GM19452 (cell line): ENCODE data around the gene OPRL1.
"Not testable (repeated sequence)": the region's sequence is repeated elsewhere in the genome, so short reads cannot be mapped to it uniquely, and the experiment has no call there.

Experiments used
- ATAC-seq: cut with Tn5 transposase; IDR thresholded peaks from one replicate; pipeline ENCODE4 v1.9.1; 2021; ENCODE audit not compliant: unreplicated experiment

Gene OPRL1

GRCh38 chr20:64114356-64114971, 34.6 kb downstream of the OPRL1 start:
- ATAC-seq: no peak

DNA sequence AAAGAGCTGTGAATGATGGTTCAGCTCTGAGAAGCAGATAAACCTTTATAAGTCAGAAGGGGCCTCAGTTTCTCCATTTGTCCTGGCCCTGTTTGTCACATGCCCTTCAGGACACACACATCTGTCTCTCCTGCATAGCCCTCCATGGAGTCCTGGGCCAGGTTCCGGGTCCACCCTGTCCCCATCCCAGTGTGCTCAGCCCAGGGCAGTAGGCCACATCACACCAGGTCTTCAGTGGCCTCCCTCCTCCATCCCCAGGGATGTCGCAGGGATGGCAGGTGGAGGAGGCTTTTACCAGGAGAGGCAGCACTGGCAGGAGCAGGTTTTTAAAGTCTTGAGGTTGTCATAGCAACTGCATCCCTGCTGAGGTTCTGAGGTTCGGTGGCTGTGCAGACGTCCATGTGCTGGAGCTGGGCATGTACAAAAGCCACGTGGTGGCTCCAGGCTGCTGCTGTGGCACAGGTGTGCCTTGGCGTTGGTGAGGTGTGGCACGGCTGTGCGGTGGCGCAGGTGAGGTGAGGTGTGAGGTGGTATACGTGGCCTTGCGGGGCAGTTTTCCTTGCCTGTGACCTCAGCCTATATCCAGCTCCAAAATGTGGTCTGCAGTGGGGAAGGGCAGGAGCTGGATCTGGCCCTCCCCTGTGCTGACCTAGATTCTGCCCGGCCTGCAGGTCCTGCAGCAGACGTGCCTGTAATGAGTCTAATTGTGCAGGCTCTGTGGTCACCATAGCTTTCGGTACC, 35.5 kb downstream of the OPRL1 start:
- no peak for ATAC-seq

DNA sequence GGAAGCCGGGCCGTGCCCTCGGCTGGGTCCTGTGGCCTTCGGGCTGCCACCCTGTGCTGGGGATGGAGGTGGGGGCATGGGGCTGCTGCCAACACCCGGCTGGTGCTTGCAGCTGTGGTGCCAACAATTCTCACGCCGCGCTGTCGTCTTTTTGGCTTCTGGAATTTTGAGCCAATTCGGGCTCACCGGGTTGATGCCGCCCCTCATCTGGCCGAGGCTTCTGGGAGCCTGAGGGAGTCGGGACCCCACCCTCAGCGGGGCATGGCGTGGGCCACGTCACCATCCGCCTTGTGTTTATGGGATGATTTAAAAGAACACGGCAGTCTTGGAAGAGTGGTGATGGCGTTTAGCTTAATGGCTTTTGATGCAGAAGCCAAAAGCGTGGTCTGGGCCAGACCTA, 36.1 kb downstream of the OPRL1 start:
- ATAC-seq: no peak

DNA sequence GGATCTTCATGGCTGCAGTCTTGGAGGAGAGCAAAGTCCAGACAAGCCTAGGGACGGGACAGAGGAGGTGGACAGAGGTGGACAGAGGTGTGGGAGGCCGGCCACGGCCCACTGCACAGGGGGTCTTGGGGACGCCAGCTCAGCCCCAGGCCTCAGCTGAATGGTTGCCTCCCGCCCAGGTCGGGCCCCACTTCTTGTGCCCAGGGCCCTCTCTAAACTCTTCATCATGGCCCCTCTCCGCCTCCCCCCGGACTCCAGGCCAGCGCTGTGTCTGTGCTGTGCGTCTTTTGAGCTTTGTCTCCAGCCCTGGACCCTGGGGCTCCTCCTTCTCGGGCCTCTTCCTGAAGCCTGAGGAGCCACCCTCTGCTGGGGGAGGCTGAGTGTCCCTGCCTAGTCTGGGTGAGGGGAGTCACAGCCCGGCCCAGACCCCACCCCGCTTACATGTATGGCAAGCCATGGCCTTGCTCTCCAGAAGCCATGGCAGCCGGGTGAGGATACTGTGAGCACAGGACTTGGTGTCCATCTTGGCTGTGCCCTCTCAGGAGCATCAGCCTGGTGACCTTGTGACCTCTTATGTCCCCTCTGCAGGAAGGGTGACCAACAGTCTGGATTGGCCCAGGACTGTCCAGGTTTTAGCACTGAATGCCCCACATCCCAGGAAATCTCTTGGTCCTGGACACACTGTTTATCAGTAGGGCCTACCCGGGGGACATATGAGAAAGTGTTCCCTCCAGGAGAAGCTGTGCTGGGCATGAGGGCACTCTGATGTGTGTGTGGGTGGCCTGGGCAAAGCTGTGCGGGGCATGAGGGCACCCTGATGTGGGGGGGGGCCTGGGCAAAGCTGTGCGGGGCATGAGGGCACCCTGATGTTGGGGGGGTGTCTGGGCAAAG, 36.9 kb downstream of the OPRL1 start:
- ATAC-seq: no peak

DNA sequence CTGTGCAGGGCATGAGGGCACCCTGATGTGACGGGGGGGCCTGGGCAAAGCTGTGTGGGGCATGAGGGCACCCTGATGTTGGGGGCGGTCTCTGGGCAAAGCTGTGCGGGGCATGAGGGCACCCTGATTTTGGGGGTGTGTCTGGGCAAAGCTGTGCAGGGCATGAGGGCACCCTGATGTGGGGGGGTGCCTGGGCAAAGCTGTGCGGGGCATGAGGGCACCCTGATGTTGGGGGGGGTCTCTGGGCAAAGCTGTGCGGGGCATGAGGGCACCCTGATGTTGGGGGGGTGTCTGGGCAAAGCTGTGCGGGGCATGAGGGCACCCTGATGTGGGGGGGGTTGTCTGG, 37.5 kb downstream of the OPRL1 start:
- not testable (repeated sequence) for ATAC-seq

DNA sequence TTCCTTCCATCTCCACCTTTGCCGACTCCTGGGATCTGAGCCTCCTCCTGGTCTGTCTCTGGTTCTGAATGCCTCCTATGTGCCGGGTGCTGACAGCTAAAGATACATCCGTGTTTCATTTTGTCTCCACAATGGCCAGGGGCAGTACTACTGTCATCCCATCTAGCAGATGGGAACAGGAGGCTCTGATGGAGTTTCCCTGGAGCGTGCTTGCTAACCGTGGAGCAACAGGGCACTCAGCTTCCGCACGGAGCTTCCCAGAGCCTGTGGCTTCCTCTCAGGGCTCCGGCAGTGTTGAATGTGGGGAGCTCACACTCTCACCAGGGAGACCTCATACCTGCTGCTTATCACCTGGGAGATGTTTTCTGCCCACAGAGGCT, 39.4 kb downstream of the OPRL1 start:
- no peak for ATAC-seq

DNA sequence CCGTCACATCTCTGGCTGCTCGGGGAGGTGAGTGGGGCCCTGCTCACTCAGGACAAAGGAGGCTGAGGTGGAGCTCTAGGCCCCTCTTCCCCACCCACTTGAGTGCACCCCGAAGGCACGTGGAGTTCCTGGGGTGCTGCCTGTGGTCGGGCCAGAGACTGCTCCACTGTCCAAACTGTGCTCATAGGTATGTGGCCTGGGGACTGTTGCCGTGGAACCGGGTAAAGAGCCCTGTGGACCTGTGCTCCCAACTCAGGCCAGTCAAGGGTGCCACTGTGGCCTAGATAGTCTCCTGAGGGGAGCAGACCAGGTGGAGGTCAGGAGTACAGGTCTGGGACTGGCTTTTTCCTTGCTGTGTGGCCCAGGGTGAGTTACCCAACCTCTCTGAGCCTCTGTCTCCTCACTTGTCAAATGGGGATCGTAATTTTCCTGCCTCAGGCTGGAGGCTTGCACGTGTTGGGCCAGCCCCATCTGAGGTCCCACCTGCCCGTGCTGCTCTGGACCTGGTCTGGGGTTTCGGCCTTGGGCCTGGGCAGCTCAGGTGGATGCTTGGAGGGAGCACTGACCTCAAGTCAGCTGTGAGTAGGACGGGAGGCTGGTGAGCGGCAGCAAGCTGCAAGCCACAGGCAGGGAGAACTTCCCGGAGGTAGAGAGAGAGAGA, 39.9 kb downstream of the OPRL1 start:
- ATAC-seq: no peak

GRCh38 chr20:64121586-64121985, 41.7 kb downstream of the OPRL1 start:
- ATAC-seq: no peak

GRCh38 chr20:64122927-64123326, 43.0 kb downstream of the OPRL1 start:
- ATAC-seq: not testable (repeated sequence)

DNA sequence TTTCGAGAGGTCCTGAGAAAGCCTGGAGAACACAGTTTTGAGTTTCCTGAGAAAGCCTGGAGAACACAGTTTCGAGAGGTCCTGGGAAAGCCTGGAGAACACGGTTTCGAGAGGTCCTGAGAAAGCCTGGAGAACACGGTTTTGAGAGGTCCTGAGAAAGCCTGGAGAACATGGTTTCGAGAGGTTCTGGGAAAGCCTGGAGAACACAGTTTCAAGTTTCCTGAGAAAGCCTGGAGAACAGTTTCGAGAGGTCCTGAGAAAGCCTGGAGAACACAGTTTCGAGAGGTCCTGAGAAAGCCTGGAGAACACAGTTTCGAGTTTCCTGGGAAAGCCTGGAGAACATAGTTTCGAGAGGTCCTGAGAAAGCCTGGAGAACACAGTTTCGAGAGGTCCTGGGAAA, 43.6 kb downstream of the OPRL1 start:
- not testable (repeated sequence) for ATAC-seq

DNA sequence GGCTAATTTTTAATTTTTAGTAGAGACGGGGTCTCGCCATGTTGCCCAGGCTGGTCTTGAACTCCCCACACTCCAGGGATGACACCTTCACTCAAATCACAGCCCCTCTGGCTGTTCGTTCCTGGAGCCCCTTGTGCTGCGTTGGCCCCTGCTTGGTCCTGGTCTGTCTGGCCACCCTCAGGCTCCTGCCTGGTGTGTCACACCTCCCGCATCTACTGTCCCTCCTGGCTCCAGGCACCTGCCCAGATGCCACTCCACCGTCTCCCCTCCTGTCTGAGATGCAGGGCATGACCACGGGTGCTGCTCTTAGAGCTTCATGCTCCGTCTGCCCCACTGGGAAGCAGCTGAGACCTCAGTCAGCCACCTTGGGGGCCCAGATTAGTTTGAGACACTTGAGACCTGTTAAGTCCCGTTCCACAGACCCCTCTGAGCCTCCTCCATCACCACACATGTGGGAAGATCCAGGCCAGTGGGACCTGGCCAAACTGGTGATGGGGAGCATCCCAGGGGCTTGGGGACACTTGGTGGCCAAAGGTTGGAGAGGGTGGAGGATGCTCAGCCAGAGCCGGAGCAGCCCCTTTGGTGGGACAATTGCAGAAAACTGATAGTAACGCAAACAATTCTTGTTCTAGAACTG, 49.4 kb downstream of the OPRL1 start:
- no peak for ATAC-seq

DNA sequence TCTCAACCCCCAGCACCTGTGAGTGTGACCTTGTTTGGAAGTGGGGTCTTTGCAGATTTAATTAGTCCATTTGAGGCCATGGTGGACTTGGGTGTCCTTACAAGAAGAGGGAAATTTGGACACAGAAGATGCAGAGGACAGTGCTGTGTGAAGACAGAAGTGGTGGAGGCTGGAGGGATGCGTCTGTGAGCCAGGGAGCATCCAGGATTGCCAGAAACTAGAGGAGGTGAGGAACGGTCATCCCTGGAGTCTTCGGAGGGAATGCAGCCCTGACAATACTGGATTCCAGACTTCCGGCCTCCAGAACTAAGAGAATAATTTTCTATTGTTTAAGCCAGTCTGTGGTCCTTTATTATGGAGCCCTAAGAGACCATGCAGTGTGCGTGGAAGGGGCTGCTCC, 50.4 kb downstream of the OPRL1 start:
- ATAC-seq: no peak

DNA sequence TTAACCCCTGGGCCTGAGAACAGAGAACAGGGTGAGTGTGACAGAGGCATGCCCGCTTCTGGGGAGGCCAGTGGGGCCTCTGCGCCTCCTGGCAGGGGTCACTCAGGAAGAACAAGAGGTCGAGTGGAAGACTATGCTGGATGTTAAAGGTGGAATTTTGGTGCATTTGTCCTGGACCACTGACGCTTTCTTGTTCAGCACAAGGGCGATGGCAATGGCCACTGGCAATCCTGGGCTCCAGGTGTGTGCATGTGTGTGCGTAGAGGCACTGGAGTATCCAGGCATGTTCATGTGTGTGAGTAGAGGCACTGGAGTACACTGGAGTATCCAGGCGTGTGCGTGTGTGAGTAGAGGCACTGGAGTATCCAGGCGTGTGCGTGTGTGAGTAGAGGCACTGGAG, 51.0 kb downstream of the OPRL1 start:
- no peak for ATAC-seq

DNA sequence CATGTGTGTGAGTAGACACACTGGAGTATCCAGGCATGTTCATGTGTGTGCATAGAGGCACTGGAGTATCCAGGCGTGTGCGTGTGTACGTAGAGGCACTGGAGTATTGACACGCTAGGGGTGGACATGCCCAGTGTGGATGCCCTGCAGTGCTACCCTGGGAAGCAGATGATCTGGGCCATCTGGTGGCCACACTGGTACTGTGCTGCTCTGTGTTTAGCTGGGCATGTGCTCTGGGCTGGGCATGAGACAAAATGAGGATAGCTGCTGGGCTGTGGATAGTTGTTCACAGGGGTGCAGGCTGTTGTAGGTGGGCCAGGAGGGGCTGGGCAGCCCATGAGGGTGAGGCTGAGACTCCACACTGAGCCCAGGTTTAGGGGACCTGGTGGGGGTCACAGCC, 51.5 kb downstream of the OPRL1 start:
- ATAC-seq: no peak

DNA sequence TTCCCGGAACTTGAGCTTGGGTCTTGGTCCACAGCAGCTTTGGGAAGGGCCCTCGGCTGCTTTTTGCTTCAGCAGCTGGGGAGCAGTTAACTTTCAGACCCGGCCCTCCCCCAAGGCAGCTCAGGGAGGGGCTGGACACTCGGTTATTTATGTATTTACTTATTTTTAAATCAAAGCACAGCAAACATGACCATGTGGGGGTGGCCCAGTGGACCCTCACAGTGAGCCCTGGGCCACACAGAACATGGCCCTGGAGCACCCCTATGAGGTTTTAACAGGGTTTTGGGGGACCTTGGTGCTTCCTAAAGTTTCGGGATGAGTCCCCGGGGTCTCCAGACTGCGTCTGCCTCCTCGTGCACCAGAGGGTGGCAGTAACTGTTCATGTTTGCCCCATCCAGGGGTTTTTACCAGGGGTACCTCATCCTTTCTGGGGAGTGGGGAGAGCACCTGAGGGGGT, 54.1 kb downstream of the OPRL1 start:
- ATAC-seq: no peak

DNA sequence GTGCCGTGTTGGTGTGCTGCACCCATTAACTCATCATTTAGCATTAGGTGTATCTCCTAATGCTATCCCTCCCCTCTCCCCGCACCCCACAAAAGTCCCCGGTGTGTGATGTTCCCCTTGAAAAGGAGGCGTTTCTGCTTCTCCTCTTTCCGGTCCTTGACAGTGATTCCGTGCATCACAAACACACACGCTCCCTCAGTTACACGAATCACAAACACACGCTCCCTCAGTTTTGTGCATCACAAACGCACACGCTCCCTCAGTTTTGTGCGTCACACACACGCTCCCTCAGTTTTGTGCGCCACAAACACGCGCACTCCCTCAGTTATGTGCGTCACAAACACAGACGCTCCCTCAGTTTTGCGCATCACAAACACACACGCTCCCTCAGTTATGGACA, 54.9 kb downstream of the OPRL1 start:
- not testable (repeated sequence) for ATAC-seq

DNA sequence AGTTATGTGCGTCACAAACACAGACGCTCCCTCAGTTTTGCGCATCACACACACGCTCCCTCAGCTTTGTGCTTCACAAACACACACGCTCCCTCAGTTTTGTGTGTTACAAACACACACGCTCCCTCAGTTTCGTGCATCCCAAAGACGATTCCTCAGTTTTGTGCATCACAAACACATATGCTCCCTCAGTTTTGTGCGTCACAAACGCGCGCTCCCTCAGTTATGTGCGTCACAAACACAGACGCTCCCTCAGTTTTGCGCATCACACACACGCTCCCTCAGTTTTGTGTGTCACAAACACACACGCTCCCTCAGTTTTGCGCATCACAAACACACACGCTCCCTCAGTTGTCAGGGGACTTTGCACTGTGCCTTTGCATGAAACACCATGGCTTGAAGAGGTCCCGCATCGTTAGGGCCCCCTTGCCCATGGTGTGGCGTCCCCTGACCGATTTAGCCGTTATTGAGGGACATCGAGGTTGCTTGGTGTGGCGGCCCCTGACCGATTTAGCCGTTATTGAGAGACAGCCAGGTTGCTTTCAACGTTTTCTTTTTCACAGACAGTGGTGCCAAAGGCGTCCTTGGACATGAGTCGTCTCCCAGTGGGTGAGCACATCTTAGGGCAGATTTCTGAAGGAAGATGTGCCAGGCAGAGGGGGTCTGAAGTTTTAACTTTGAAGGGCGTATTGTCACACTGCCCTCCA, 56.3 kb downstream of the OPRL1 start:
- no peak for ATAC-seq

- ATAC-seq: no peak
These were observed 57.7 kb downstream of the OPRL1 start for GRCh38 chr20:64137598-64138031.

- ATAC-seq: no peak
These were observed 58.5 kb downstream of the OPRL1 start for GRCh38 chr20:64138276-64138815.
